Astrocyte of the cerebellum (primary cell): ENCODE data around the gene SLC30A5.
"Not testable (repeated sequence)": the region's sequence is repeated elsewhere in the genome, so short reads cannot be mapped to it uniquely, and the experiment has no call there.

Experiments used
- DNase-seq: peaks from one replicate; pipeline ENCODE4 v3.0.0-alpha.2; 2011; ENCODE audit warnings: low read depth
- H3K4me3 ChIP-seq: 2 replicates; pipeline ENCODE4 v1.5.1; 2011; ENCODE audit warnings: mild to moderate bottlenecking, low read depth, low read length, moderate library complexity
- CTCF ChIP-seq: IDR thresholded peaks from 2 replicates; pipeline ENCODE4 v1.5.1; 2012; ENCODE audit warnings: low read length, low read depth, moderate library complexity, mild to moderate bottlenecking; ENCODE audit errors: missing control alignments
- in situ Hi-C: cut with HindIII; loops from 2 replicates; pipeline ENCODE4 v1.10.0; 2017; ENCODE audit warnings: low sequenced_read_pairs

Gene SLC30A5

GRCh38 chr5:69099302-69099701 is 5.5 kb downstream of the SLC30A5 start:
- H3K4me3 ChIP-seq = no peak overlapping the region
- no peak for DNase-seq
- TF ChIP-seq CTCF = no peak
- in situ Hi-C loops = no loop called here

- DNase-seq = no peak
- no peak overlapping the region for H3K4me3 ChIP-seq
- in situ Hi-C loops = no loop called here
- no peak for TF ChIP-seq CTCF
Observed at GRCh38 chr5:69103521-69103920, 9.7 kb downstream of the SLC30A5 start.

- TF ChIP-seq CTCF = no peak
- in situ Hi-C loops = no loop called here
- H3K4me3 ChIP-seq = no peak overlapping the region
- DNase-seq = no peak
Observed at GRCh38 chr5:69105996-69106906, 12.4 kb downstream of the SLC30A5 start.

- DNase-seq, in situ Hi-C loops, H3K4me3 ChIP-seq: not testable (repeated sequence)
Observed at GRCh38 chr5:69108367-69108766, 14.6 kb downstream of the SLC30A5 start.

GRCh38 chr5:69113851-69114250 is 20.0 kb downstream of the SLC30A5 start:
- DNase-seq = no peak

GRCh38 chr5:69115526-69115925 is 21.7 kb downstream of the SLC30A5 start:
- in situ Hi-C loops = no loop called here
- TF ChIP-seq CTCF = no peak
- H3K4me3 ChIP-seq = no peak overlapping the region
- no peak for DNase-seq

More at GRCh38 chr5:69113851-69114250, 20.0 kb downstream of the SLC30A5 start:
- in situ Hi-C loops = no loop called here
- H3K4me3 ChIP-seq = no peak overlapping the region
- no peak for TF ChIP-seq CTCF

GRCh38 chr5:69129413-69129812 is 35.6 kb downstream of the SLC30A5 start:
- DNase-seq = peak; percentile 8
- no peak overlapping the region for H3K4me3 ChIP-seq
- no peak for TF ChIP-seq CTCF
- in situ Hi-C loops = no loop called here
